Measurements from ENCODE around the gene ATP1B2.
"Not testable (repeated sequence)": the region's sequence is repeated elsewhere in the genome, so short reads cannot be mapped to it uniquely, and the experiment has no call there.

Gene ATP1B2

GRCh38 chr17:7636163-7636562 is 14.6 kb upstream of the ATP1B2 start:
- no peak for DNase-seq (ENCODE audit: low spot score)

- DNase-seq (ENCODE audit: low spot score), result no peak
These were observed 9.9 kb upstream of the ATP1B2 start for GRCh38 chr17:7640783-7641182.

- not testable (repeated sequence) for DNase-seq (ENCODE audit: low spot score)
These were observed 9.1 kb upstream of the ATP1B2 start for GRCh38 chr17:7641635-7642034.

GRCh38 chr17:7644775-7645174 is 6.0 kb upstream of the ATP1B2 start:
- no peak for DNase-seq (ENCODE audit: low spot score)

- no peak for DNase-seq (ENCODE audit: low spot score)
These were observed 4.3 kb upstream of the ATP1B2 start for GRCh38 chr17:7646457-7646856.

GRCh38 chr17:7647018-7647417 is 3.7 kb upstream of the ATP1B2 start:
- DNase-seq (ENCODE audit: low spot score), result no peak

- DNase-seq (ENCODE audit: low spot score), result no peak
These were observed 455 bp downstream of the ATP1B2 start for GRCh38 chr17:7651097-7651664.

- DNase-seq (ENCODE audit: low spot score), result no peak
These were observed 1.1 kb downstream of the ATP1B2 start for GRCh38 chr17:7651665-7652387.

- no peak for DNase-seq (ENCODE audit: low spot score)
These were observed 1.9 kb downstream of the ATP1B2 start for GRCh38 chr17:7652388-7653356.

GRCh38 chr17:7654832-7655540 is 4.3 kb downstream of the ATP1B2 start:
- DNase-seq (ENCODE audit: low spot score), result no peak

GRCh38 chr17:7655541-7655840 is 4.8 kb downstream of the ATP1B2 start:
- DNase-seq (ENCODE audit: low spot score), result no peak

GRCh38 chr17:7656958-7657609 is 6.4 kb downstream of the ATP1B2 start:
- no peak for DNase-seq (ENCODE audit: low spot score)

- no peak for DNase-seq (ENCODE audit: low spot score)
These were observed 17.1 kb downstream of the ATP1B2 start for GRCh38 chr17:7667656-7668406.

GRCh38 chr17:7668482-7668881 is 17.8 kb downstream of the ATP1B2 start:
- DNase-seq (ENCODE audit: low spot score), result no peak

- DNase-seq (ENCODE audit: low spot score), result no peak
These were observed 22.5 kb downstream of the ATP1B2 start for GRCh38 chr17:7673239-7673638.

GRCh38 chr17:7674934-7675333 is 24.2 kb downstream of the ATP1B2 start:
- no peak for DNase-seq (ENCODE audit: low spot score)

GRCh38 chr17:7676533-7676932 is 25.8 kb downstream of the ATP1B2 start:
- no peak for DNase-seq (ENCODE audit: low spot score)

GRCh38 chr17:7677388-7678067 is 26.8 kb downstream of the ATP1B2 start:
- no peak for DNase-seq (ENCODE audit: low spot score)

- DNase-seq (ENCODE audit: low spot score), result no peak
These were observed 34.3 kb downstream of the ATP1B2 start for GRCh38 chr17:7684851-7685532.
